ENCODE data around the gene C6orf89.

- no peak for TF ChIP-seq EZH2 (IDR thresholded peaks at IDR 0.05; ENCODE audit: low read depth, low read length, severe bottlenecking)
- TF ChIP-seq, protein P1, sequence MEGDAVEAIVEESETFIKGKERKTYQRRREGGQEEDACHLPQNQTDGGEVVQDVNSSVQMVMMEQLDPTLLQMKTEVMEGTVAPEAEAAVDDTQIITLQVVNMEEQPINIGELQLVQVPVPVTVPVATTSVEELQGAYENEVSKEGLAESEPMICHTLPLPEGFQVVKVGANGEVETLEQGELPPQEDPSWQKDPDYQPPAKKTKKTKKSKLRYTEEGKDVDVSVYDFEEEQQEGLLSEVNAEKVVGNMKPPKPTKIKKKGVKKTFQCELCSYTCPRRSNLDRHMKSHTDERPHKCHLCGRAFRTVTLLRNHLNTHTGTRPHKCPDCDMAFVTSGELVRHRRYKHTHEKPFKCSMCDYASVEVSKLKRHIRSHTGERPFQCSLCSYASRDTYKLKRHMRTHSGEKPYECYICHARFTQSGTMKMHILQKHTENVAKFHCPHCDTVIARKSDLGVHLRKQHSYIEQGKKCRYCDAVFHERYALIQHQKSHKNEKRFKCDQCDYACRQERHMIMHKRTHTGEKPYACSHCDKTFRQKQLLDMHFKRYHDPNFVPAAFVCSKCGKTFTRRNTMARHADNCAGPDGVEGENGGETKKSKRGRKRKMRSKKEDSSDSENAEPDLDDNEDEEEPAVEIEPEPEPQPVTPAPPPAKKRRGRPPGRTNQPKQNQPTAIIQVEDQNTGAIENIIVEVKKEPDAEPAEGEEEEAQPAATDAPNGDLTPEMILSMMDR (IDR thresholded peaks at IDR 0.05; ENCODE audit: control extremely low read depth in 1 of 3, insufficient read depth in 1 of 3, low read depth in 1 of 3, low read length in 3 of 3) = no peak
- TF ChIP-seq GABPA (IDR thresholded peaks at IDR 0.05; ENCODE audit: borderline replicate concordance, insufficient read depth, low read length) = no peak
- TF ChIP-seq SUZ12 (IDR thresholded peaks at IDR 0.05; ENCODE audit: low read length) = no peak
- no peak for TF ChIP-seq TCF12 (IDR thresholded peaks at IDR 0.05; ENCODE audit: low read depth, low read length)
- TF ChIP-seq ZNF274 (IDR thresholded peaks at IDR 0.05; ENCODE audit: borderline replicate concordance, extremely low read depth, low read length) = no peak
- no peak for TF ChIP-seq KDM1A (IDR thresholded peaks at IDR 0.05; ENCODE audit: borderline replicate concordance, low read length)
- TF ChIP-seq, protein P2, sequence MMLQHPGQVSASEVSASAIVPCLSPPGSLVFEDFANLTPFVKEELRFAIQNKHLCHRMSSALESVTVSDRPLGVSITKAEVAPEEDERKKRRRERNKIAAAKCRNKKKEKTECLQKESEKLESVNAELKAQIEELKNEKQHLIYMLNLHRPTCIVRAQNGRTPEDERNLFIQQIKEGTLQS (IDR thresholded peaks at IDR 0.05; ENCODE audit: insufficient read depth, low read depth, low read length) = no peak
- TF ChIP-seq RNF2 (IDR thresholded peaks at IDR 0.05; ENCODE audit: borderline replicate concordance, low read depth, low read length, missing control alignments, poor library complexity, severe bottlenecking) = no peak
- no peak for TF ChIP-seq POLR2A (IDR thresholded peaks at IDR 0.05; ENCODE audit: control extremely low read depth in 1 of 2, low read depth in 2 of 2, low read length in 2 of 2)
- no peak for TF ChIP-seq CEBPB (IDR thresholded peaks at IDR 0.05; ENCODE audit: low read depth, low read length)
- no peak for TF ChIP-seq JUND (IDR thresholded peaks at IDR 0.05; ENCODE audit: low read length)
- TF ChIP-seq SP1 (IDR thresholded peaks at IDR 0.05; ENCODE audit: low read depth, low read length) = no peak
Observed at GRCh38 chr6:36955136-36955535, 69.4 kb downstream of the C6orf89 start.
